HL-60/S4 (cell line): ENCODE results near the gene IMPA2.
"Not testable (repeated sequence)": the region's sequence is repeated elsewhere in the genome, so short reads cannot be mapped to it uniquely, and the experiment has no call there.

Experiments used
- in situ Hi-C: fragments of 300-500 bp; cut with MboI; formaldehyde crosslinking; loops from 2 replicates; pipeline ENCODE4 v1.14.3; 2022; ENCODE audit warnings: low sequenced_read_pairs

Gene IMPA2

GRCh38 chr18:11981192-11981542 is at the start of gene IMPA2:
Gene IMPA2, plus strand, starts transcription at chr18:11981507. Its CDS starts 163 bp downstream, at chr18:11981670.
- in situ Hi-C loops: no loop called here

GRCh38 chr18:11932393-11932792 is 48.9 kb upstream of the IMPA2 start:
- in situ Hi-C loops: loop anchor here (10.0 kb wide), 1 partner anchor 62 kb away; no protein-coding TSS in a partner anchor

GRCh38 chr18:11937874-11938478 is 43.3 kb upstream of the IMPA2 start:
- in situ Hi-C loops: loop anchor here (10.0 kb wide), 1 partner anchor 57 kb away; no protein-coding TSS in a partner anchor

GRCh38 chr18:11940956-11941355 is 40.4 kb upstream of the IMPA2 start:
- in situ Hi-C loops: no loop called here

- in situ Hi-C loops: no loop called here
Observed at GRCh38 chr18:11943551-11943950, 37.8 kb upstream of the IMPA2 start.

GRCh38 chr18:11944252-11944651 is 37.1 kb upstream of the IMPA2 start:
- in situ Hi-C loops: no loop called here

GRCh38 chr18:11944786-11945185 is 36.5 kb upstream of the IMPA2 start:
- in situ Hi-C loops: no loop called here

- in situ Hi-C loops: not testable (repeated sequence)
Observed at GRCh38 chr18:11945834-11946659, 35.3 kb upstream of the IMPA2 start.

- in situ Hi-C loops: no loop called here
Observed at GRCh38 chr18:11946756-11947155, 34.6 kb upstream of the IMPA2 start.

GRCh38 chr18:11947214-11948191 is 33.8 kb upstream of the IMPA2 start:
- in situ Hi-C loops: no loop called here

GRCh38 chr18:11948852-11949523 is 32.3 kb upstream of the IMPA2 start:
- in situ Hi-C loops: no loop called here

GRCh38 chr18:11950824-11951223 is 30.5 kb upstream of the IMPA2 start:
- in situ Hi-C loops: no loop called here

GRCh38 chr18:11951390-11951851 is 29.9 kb upstream of the IMPA2 start:
- in situ Hi-C loops: no loop called here

- in situ Hi-C loops: no loop called here
Observed at GRCh38 chr18:11953113-11953512, 28.2 kb upstream of the IMPA2 start.

GRCh38 chr18:11955239-11956029 is 25.9 kb upstream of the IMPA2 start:
- in situ Hi-C loops: no loop called here

- in situ Hi-C loops: no loop called here
Observed at GRCh38 chr18:11956371-11957308, 24.7 kb upstream of the IMPA2 start.

- in situ Hi-C loops: no loop called here
Observed at GRCh38 chr18:11957636-11958035, 23.7 kb upstream of the IMPA2 start.

- in situ Hi-C loops: not testable (repeated sequence)
Observed at GRCh38 chr18:11959651-11960050, 21.7 kb upstream of the IMPA2 start.
